T-cell (primary cell): Measurements from ENCODE around the gene SLC2A9. TPM values are rescaled to one million over a fixed set of nuclear protein-coding genes. Genes with fewer than 3 reads are reported as not detected.
"Not testable (repeated sequence)": the region's sequence is repeated elsewhere in the genome, so short reads cannot be mapped to it uniquely, and the experiment has no call there.

Source experiments
- ATAC-seq, 4 experiments: fragments of 200-7000 bp in 3 of 4; fragments of 150-1000 bp in 1 of 4; cut with Tn5 transposase; replicated peaks in 1 of 4; 1 replicate in 3 of 4; 2 replicates in 1 of 4; pipeline ENCODE4 v1.10.0; 2021; ENCODE audit warnings: moderate library complexity in 3 of 4, mild to moderate bottlenecking in 2 of 4, moderate number of reproducible peaks in 1 of 4
- CTCF ChIA-PET, 2 donors: fragments of 300-600 bp; sonication (Branson Sonifier 250); formaldehyde crosslinking; loops; one replicate each; lab custom pipeline; 2022; ENCODE audit warnings: antibody characterized with exemption in 2 of 2; lab: Charles Lee
- POLR2A ChIA-PET, 2 donors: fragments of 300-600 bp; sonication (Branson Sonifier 250); formaldehyde crosslinking; loops; one replicate each; lab custom pipeline; 2022; ENCODE audit warnings: antibody characterized with exemption in 2 of 2; lab: Charles Lee
- DNase-seq, 35 experiments: peaks; one replicate each; pipeline versions ENCODE4 v3.0.0 to v3.0.0-alpha.2; 2013 to 2023
- H3K27ac ChIP-seq: one replicate; pipeline ENCODE4 v1.5.1; 2013; ENCODE audit warnings: low read length
- H3K27me3 ChIP-seq, 2 experiments: replicated peaks in 1 of 2; 1 replicate in 1 of 2; 2 replicates in 1 of 2; pipeline versions ENCODE4 v1.6.1 to v1.7.0; 2013; ENCODE audit warnings: low read length in 1 of 2, mixed read lengths in 1 of 2; ENCODE audit not compliant: control insufficient read depth in 2 of 2, insufficient read depth in 2 of 2; ENCODE audit errors: extremely low read depth in 1 of 2
- H3K36me3 ChIP-seq, 2 donors: 1 replicate in 1 of 2; 2 replicates in 1 of 2; pipeline versions ENCODE4 v1.6.1 to v1.7.0; 2013; ENCODE audit warnings: low read length in 1 of 2; ENCODE audit not compliant: control insufficient read depth in 2 of 2, insufficient read depth in 1 of 2; ENCODE audit errors: extremely low read depth in 1 of 2
- H3K4me1 ChIP-seq, 2 experiments: 1 replicate in 1 of 2; 2 replicates in 1 of 2; pipeline versions ENCODE4 v1.6.1 to v1.7.0; 2013; ENCODE audit warnings: low read length in 2 of 2, mixed read lengths in 1 of 2; ENCODE audit not compliant: insufficient read depth in 2 of 2, control insufficient read depth in 1 of 2; ENCODE audit errors: extremely low read depth in 1 of 2
- H3K4me3 ChIP-seq, 2 donors: 1 replicate in 1 of 2; 2 replicates in 1 of 2; pipeline versions ENCODE4 v1.5.1 to v1.7.0; 2013; ENCODE audit warnings: mild to moderate bottlenecking in 2 of 2, low read length in 1 of 2, moderate library complexity in 1 of 2; ENCODE audit not compliant: control insufficient read depth in 1 of 2; ENCODE audit errors: extremely low read depth in 1 of 2
- H3K9me3 ChIP-seq: 2 replicates; pipeline ENCODE4 v1.7.0; 2013
- H3K27ac Mint-ChIP-seq, 2 donors: one replicate each; pipeline ENCODE4 v1.8.0; 2020 to 2021; ENCODE audit warnings: mild to moderate bottlenecking in 2 of 2, mixed read lengths in 2 of 2
- H3K27me3 Mint-ChIP-seq, 2 donors: one replicate each; pipeline ENCODE4 v1.8.0; 2021 to 2022; ENCODE audit warnings: mixed read lengths in 2 of 2
- H3K36me3 Mint-ChIP-seq: one replicate; pipeline ENCODE4 v1.8.0; 2021; ENCODE audit warnings: mixed read lengths
- H3K4me1 Mint-ChIP-seq, 3 donors: one replicate each; pipeline ENCODE4 v1.8.0; 2020 to 2022; ENCODE audit warnings: mixed read lengths in 3 of 3, mild to moderate bottlenecking in 1 of 3
- H3K4me3 Mint-ChIP-seq, 3 donors: one replicate each; pipeline ENCODE4 v1.8.0; 2020 to 2022; ENCODE audit warnings: mild to moderate bottlenecking in 3 of 3, mixed read lengths in 3 of 3, moderate library complexity in 3 of 3
- H3K9me3 Mint-ChIP-seq, 3 donors: one replicate each; pipeline ENCODE4 v1.8.0; 2020 to 2022; ENCODE audit warnings: mixed read lengths in 3 of 3
- WGBS: methylation state at CpG from one replicate; pipeline ENCODE4 v1.1.5; 2013; ENCODE audit warnings: missing lambda C conversion rate; ENCODE audit not compliant: insufficient coverage; 5-methylcytosine and 5-hydroxymethylcytosine counted together
- total RNA-seq, 35 experiments: library from RNA in 6 of 35; stranded (reverse) in 6 of 35; fragments of 120-200 nt in 1 of 35; gene quantifications; one replicate each; pipeline versions ENCODE4 v1.2.1 to v1.2.4 and lab custom pipeline; 2013 to 2026

Gene SLC2A9
- total RNA-seq, 5 donors from 2014 or later (not counting 1 experiment from before 2014, with no cell fraction given), result 3.0 to 5.2 (median 4.4) TPM

- Histone ChIP-seq H3K27ac (no peak overlapping the region), H3K27me3 (no peaks in the 10 kb centered on the region), H3K9me3 (no peaks in the 10 kb centered on the region), H3K4me1 (no peaks in the 10 kb centered on the region), H3K36me3 (no peaks in the 10 kb centered on the region), H3K4me3 (no peak overlapping the region)
- ATAC-seq (no peak), DNase-seq (no peak)
- H3K4me3 Mint-ChIP-seq, result no peak overlapping the region
- H3K4me1 Mint-ChIP-seq, result no peaks in the 10 kb centered on the region
- H3K27me3 Mint-ChIP-seq, result no peaks in the 10 kb centered on the region
- peaks cover 0 to 6% (median 4%) of the 10 kb centered on the region in 3 donors for H3K9me3 Mint-ChIP-seq
- WGBS, result 98% methylated on average over 6 of the region's 7 CpGs
- POLR2A ChIA-PET, result no interaction called here
- peaks cover 23% of the 10 kb centered on the region for H3K36me3 Mint-ChIP-seq
- no peak overlapping the region for H3K27ac Mint-ChIP-seq
- CTCF ChIA-PET, result no interaction called here
Measured at GRCh38 chr4:9984621-9985020, 36.7 kb downstream of the SLC2A9 start.

- Mint-ChIP-seq H3K4me1 (no peaks in the 10 kb centered on the region), H3K27ac (no peak overlapping the region), H3K4me3 (no peak overlapping the region), H3K27me3 (no peaks in the 10 kb centered on the region), H3K36me3 (peaks cover 23% of the 10 kb centered on the region), H3K9me3 (peaks cover 0 to 6% (median 4%) of the 10 kb centered on the region in 3 donors)
- Histone ChIP-seq H3K9me3 (no peaks in the 10 kb centered on the region), H3K27ac (no peak overlapping the region), H3K36me3 (no peaks in the 10 kb centered on the region), H3K27me3 (no peaks in the 10 kb centered on the region), H3K4me3 (no peak overlapping the region), H3K4me1 (no peaks in the 10 kb centered on the region)
- DNase-seq (no peak), ATAC-seq (no peak)
- WGBS, result 77% methylated on average over 4 of the region's 6 CpGs
- ChIA-PET POLR2A (no interaction called here), CTCF (no interaction called here)
Measured at GRCh38 chr4:9983211-9983610, 38.1 kb downstream of the SLC2A9 start.

- H3K4me3 ChIP-seq, H3K4me1 ChIP-seq, H3K9me3 Mint-ChIP-seq, DNase-seq, CTCF ChIA-PET, H3K27ac Mint-ChIP-seq, H3K27me3 ChIP-seq, H3K36me3 ChIP-seq, H3K27me3 Mint-ChIP-seq, H3K27ac ChIP-seq, POLR2A ChIA-PET, H3K4me3 Mint-ChIP-seq, H3K4me1 Mint-ChIP-seq, H3K9me3 ChIP-seq, ATAC-seq: not testable (repeated sequence)
- peaks cover 29% of the 10 kb centered on the region for H3K36me3 Mint-ChIP-seq
- 93% methylated on average over 5 of the region's 14 CpGs for WGBS
Measured at GRCh38 chr4:9981899-9982298, 39.4 kb downstream of the SLC2A9 start.

- CTCF ChIA-PET, result no interaction called here
- Mint-ChIP-seq H3K36me3 (peaks cover 28% of the 10 kb centered on the region), H3K4me3 (no peak overlapping the region)
Measured at GRCh38 chr4:9980898-9981297, 40.4 kb downstream of the SLC2A9 start.

GRCh38 chr4:9979101-9979701 is 42.1 kb downstream of the SLC2A9 start:
- CTCF ChIA-PET, result no interaction called here
- POLR2A ChIA-PET, result no interaction called here

More at GRCh38 chr4:9980898-9981297, 40.4 kb downstream of the SLC2A9 start:
- no peak overlapping the region for H3K4me3 ChIP-seq
- H3K4me1 ChIP-seq, result no peaks in the 10 kb centered on the region
- peaks cover 0 to 6% (median 4%) of the 10 kb centered on the region in 3 donors for H3K9me3 Mint-ChIP-seq
- WGBS, result 99% methylated on average over 5 of the region's 5 CpGs
- ATAC-seq (no peak), DNase-seq (no peak)
- no peaks in the 10 kb centered on the region for H3K27me3 ChIP-seq
- POLR2A ChIA-PET, result no interaction called here
- H3K4me1 Mint-ChIP-seq, result no peaks in the 10 kb centered on the region
- H3K27me3 Mint-ChIP-seq, result no peaks in the 10 kb centered on the region
- no peaks in the 10 kb centered on the region for H3K36me3 ChIP-seq
- no peak overlapping the region for H3K27ac ChIP-seq
- H3K27ac Mint-ChIP-seq, result no peak overlapping the region
- no peaks in the 10 kb centered on the region for H3K9me3 ChIP-seq

GRCh38 chr4:9977518-9978031 is 43.7 kb downstream of the SLC2A9 start:
- CTCF ChIA-PET, result no interaction called here
- ATAC-seq, result no peak

More at GRCh38 chr4:9979101-9979701, 42.1 kb downstream of the SLC2A9 start:
- 67% methylated on average over 9 of the region's 10 CpGs for WGBS
- no peaks in the 10 kb centered on the region for H3K36me3 ChIP-seq
- no peaks in the 10 kb centered on the region for H3K27me3 ChIP-seq
- no peak for DNase-seq
- no peak overlapping the region for H3K27ac ChIP-seq
- Mint-ChIP-seq H3K27me3 (no peaks in the 10 kb centered on the region), H3K9me3 (peaks cover 0 to 6% (median 4%) of the 10 kb centered on the region in 3 donors), H3K4me1 (no peaks in the 10 kb centered on the region), H3K27ac (no peak overlapping the region), H3K36me3 (peaks cover 14% of the 10 kb centered on the region), H3K4me3 (no peak overlapping the region)
- H3K4me3 ChIP-seq, result no peak overlapping the region
- H3K9me3 ChIP-seq, result no peaks in the 10 kb centered on the region
- ATAC-seq, result no peak
- no peaks in the 10 kb centered on the region for H3K4me1 ChIP-seq

More at GRCh38 chr4:9977518-9978031, 43.7 kb downstream of the SLC2A9 start:
- 82% methylated on average over 10 of the region's 11 CpGs for WGBS
- Histone ChIP-seq H3K36me3 (no peaks in the 10 kb centered on the region), H3K27me3 (no peaks in the 10 kb centered on the region), H3K4me3 (no peak overlapping the region), H3K27ac (no peak overlapping the region), H3K9me3 (no peaks in the 10 kb centered on the region), H3K4me1 (no peaks in the 10 kb centered on the region)
- Mint-ChIP-seq H3K27me3 (no peaks in the 10 kb centered on the region), H3K9me3 (peaks cover 4 to 13% (median 7%) of the 10 kb centered on the region in 3 donors), H3K4me3 (no peak overlapping the region), H3K27ac (no peak overlapping the region), H3K4me1 (no peaks in the 10 kb centered on the region), H3K36me3 (peaks cover 18% of the 10 kb centered on the region)
- POLR2A ChIA-PET, result interaction anchor here in 1 of 2 donors (0.6 kb wide), 1 partner anchor 888 kb away, joined by 3 read pairs; no protein-coding TSS in a partner anchor
- no peak for DNase-seq
